GM21423 (cell line): ENCODE measurements around the gene ZNF223.

Source experiments
- ATAC-seq: cut with Tn5 transposase; IDR thresholded peaks from one replicate; pipeline ENCODE4 v1.9.1; 2021; ENCODE audit warnings: mild to moderate bottlenecking, moderate library complexity; ENCODE audit not compliant: unreplicated experiment

The ZNF223 gene

DNA sequence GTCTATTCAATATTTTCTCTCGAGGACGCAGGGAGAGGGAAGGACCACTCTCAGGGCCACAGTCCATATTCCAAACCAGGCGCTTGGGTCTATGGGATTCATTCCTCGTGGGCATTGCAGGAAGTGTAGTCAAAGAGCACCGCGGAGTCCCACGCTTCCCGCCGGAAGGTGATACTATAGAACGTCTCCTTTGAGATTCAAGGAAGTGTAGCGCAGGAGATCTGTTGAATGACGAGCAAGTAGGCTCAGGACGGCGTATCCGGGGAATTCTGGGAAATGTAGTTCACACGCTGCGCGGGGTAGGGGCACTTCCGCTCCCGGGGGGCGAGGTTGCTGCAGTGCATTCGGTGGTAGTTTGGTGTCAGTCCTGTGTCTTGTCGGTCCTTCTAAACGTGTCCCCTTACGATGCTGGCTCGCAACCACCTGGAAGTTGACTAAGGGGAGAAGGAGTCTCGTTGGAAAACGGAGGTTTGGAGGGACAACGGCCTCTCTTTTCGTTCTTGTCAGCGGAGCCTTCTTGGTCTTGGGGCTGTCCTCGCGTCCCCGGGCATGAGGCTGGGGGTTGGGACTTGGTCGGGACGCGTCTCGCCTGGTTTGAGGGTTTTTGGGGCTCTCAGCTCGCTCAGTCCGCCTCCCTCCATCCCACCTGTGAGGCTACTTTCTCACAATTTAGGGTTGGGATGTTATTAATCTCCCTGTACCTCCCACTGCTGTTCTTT lies 20.1 kb downstream of the ZNF223 start, which contains the start of gene ZNF284:
ZNF284 (plus strand) TSS at position 336 of the 719 bp plus-strand sequence. CDS start 4,231 bp downstream, outside the sequence.
- ATAC-seq: peak; percentile 97

DNA sequence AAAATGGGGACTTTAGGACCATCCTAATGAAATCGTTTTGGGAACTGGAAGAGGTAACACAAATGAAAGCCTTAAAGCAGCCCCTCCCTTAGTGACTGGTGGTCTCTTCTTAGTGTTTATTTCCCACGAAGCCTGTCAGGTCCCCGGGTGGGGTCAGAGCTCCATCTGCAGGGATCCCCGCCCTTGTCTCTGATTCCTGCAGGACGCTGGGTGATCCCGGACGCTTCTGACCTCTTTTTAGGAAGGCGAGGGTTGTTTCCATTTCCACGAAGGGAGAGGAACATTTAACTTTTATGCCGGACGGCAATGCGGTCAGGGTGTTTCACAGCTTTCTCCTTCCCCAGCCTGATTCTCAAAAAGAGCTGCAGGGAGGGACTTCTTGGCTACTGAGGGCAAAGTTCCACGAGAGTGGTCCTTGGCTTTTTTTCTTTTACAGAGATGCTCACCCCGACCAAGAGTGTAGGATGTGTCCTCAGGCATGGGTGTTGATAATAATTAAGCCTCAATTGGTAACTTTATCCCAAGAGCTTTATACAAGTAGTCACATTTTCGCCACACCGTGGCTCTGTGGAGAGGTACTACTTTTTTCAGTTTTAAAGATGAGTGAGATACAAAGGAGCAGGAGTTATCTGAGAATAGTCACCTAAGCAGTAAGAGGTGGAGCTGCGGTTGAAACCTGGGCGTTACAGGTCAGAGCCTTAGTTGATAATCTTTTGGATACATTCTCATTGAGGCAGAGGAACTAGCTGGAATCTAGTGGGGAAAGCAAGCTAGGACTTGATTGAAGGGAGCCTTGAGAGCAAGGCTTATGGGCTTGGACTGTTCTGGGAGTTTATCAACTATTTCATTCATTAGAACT lies 20.9 kb downstream of the ZNF223 start:
- ATAC-seq: no peak

DNA sequence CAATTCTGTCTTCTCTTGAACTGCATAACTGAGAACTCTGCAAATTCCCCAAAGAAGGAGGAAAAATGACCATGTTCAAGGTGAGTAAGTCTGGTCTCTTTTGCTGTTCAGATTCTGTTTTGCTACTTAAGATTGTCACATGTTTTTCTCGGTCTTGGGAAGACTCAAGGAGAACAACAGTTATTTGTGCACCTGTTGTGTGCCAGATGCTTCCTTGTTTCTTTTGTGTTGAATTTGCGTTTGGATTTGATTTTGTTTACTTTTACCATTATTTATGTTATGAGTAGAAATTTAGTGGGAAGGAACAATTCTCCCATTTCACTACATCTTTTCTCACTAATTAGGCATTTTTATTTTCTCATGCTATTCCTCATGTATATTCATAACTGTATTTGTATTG lies 24.5 kb downstream of the ZNF223 start:
- no peak for ATAC-seq

DNA sequence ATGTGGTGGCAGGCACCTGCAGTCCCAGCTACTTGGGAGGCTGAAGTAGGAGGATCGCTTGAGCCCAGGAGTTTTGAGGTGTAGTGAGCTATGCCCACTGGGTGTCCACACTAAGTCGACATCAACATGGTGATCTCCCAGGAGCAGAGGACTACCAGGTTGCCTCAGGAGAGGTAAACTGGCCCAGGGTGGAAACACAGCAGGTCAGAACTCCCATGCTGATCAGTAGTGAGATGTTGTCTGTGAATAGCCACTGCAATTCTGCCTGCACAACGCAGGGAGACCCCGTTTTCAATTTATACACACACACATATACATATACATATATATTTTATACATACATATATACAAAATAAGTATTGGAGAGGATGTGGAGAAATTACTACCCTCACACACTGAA lies 40.3 kb downstream of the ZNF223 start:
- ATAC-seq: no peak

DNA sequence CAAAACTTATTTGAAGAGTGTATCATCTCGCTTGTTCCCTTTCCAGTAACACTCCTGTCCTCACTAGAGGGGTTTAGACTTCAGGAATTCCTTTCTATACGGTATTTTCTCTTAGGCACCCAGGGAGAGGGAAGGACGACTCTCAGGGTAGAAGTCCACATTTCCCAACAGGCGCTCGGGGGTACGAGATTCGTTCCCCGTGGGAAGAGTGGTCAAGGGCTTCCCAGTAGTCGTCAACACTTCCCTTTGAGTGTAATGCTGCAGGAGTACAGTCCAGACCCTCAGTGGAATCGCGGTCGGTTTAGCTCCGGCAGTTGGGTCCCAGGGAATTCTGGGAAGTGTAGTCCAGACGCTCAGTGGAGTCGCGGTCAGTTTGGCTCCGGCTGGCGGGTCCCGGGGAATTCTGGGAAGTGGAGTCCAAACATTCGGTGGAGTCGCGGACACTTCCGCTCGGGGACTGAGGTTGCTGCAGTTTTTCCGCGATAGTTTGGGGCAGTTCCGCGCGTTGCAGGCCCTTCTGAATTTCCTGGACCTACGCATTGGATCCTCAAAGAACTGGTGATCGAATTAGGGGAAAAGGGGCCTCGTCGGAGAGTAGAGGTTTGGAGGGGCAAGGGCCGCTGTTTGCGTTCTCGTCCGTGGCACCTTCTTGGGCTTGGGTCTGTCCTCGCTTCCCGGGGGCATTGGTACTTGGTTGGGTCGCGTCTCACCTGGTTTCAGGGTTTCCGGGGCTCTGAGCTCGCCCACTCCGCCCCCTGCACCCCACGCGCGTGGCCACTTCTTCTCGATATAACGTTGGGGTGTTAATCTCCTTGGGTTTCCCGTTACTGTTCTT lies 42.3 kb downstream of the ZNF223 start, which contains the start of gene ZNF224:
ZNF224 (plus strand) TSS at position 431 of the 835 bp plus-strand sequence. CDS start 3,513 bp downstream, outside the sequence.
- peak; percentile 92 for ATAC-seq

DNA sequence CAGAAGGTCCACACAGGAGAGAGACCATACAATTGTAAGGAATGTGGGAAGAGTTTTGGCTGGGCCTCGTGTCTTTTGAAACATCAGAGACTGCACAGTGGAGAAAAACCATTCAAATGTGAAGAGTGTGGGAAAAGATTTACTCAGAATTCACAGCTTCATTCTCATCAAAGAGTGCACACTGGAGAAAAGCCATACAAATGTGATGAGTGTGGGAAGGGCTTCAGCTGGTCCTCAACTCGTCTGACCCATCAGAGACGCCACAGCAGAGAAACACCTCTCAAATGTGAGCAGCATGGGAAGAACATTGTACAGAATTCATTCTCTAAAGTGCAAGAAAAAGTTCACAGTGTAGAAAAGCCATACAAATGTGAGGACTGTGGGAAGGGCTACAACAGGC lies 55.9 kb downstream of the ZNF223 start:
- ATAC-seq: no peak

DNA sequence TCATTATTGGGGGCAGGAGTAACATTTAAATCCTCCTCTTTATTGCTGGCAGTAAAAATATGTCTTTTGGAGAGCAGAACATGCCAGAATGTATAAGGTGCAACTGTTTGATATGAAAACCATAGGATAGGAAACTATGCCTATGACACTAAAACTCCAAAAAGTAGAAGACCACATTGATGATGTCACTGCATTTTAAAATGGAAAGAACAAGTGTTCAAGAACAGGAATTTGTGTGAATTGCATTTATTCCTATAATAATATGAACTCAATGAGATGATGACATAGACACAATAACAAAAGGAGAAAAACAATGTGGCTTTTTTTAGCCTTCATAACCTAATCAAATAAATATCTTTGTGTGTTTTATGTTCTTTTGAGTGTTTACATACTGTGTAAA lies 57.6 kb downstream of the ZNF223 start:
- no peak for ATAC-seq

DNA sequence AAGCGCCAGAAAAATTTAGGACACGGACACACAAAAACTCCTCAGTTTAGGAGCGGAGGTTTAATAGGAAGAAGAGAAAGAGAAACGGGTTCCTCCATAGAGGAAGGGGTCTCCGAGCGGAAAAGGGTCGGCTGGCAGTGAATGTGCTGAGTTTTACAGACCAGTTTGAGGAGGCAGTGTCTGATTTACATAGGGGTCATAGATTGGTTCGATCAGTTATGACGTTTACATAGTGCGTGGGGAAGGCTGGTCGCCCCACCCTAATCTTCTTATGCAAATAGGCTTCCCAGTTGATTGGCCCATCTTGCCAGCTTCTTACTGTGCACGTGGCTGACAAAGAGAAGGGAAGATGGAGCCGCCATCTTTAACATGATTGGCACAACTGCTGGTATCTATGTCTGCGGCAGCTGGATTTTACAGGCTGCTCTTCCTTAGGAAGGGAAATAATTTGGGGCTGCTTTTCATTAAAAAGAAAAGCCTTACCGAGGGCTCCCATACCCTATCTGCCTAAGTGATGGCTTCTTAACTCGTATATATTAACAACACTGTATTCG lies 60.2 kb downstream of the ZNF223 start:
- ATAC-seq: no peak

DNA sequence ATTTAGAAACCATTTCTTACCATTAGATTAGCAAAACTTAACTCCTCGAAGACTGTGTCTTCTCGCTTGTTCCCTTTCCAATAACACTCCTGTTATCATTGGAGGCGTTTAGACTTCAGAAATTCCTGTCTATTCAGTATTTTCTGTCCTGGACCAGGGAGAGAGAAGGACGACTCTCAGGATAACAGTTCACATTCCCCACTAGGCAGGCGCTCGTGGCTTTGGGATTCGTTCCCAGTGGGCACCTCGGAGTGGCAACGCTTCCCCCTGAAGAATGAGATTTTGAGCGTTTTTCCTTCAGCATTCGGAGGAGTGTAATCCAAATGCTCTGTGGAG lies 60.9 kb downstream of the ZNF223 start:
- ATAC-seq: peak; percentile 12

DNA sequence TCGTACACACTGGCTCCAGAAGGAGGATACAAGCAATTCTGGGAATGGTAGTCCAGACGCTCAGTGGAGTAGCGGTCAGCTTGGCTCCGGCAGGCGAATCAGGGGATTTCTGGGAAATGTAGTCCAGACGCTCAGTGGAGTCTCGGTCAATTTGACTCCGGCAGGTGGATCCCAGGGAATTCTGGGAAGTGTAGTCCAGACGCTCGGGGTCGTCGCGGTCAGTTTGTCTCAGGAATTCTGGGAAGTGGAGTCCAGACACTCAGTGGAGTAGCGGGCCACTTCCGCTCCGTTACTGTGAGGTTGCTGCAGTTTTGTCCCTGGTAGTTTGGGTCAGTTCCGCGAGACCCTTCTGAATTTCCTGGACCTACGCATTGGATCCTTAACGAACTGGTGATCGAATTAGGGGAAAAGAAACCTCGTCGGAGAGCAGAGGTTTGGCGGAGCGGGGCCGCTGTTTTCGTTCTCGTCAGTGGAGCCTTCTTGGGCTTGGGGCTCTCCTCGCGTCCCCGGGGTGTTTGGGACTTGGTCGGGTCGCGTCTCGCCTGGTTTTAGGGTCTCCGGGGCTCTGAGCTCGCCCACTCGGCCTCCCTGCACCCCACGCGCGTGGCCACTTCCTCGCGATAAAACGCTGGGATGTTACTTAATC lies 61.4 kb downstream of the ZNF223 start, which contains the start of gene ZNF225:
ZNF225 (plus strand) TSS at position 262 of the 646 bp plus-strand sequence. CDS start 2,429 bp downstream, outside the sequence.
- ATAC-seq: peak; percentile 88

DNA sequence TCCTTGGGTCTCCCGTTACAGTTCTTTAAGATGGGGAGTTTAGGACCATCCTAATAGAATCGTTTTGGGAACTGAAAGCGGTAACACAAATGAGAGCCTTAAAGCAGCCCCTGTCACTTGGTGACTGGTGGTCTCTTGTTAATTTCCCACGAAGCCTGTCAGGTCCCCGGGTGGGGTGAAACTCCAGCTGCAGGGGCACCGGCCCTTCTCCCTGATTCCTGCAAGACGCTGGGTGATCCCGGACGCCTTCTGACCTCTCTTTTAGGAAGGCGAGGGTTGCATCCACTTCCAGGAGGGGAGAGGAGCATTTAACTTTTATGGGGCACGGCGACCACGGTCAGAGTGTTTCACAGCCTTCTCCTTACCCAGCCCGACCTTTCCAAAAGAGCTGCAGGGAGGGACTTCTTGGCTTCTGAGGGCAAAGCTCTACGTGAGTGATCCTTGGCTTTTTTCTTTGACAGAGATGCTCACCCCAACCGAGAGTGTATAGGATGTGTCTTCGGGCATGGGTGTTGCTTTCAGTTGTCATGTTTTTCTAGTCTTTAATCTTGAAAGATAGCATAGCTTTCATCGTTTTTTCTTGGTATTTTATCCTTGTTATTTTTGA lies 62.1 kb downstream of the ZNF223 start:
- ATAC-seq: peak; percentile 6
